ENCODE results near the gene FAM222A.

DNA sequence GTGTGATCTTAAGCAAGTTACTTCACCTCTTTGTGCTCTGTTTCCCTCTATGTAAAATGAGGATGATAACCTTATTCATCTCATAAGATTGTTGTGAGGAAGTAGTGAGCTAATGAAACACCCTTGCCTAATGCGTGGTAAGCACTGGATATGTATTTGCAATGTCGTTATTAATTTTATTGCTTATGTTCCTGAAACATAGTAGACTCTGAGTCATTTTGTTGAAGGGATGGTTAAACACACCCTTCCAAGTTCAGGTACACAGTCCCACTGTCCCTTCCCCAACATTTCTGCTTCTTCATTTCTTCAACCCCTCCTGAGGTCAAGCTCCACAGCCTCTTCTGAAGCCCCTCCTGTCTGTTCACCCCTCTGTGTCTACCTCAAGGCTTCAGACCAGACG, 40.2 kb upstream of the FAM222A start:
- TF ChIP-seq, protein P1, sequence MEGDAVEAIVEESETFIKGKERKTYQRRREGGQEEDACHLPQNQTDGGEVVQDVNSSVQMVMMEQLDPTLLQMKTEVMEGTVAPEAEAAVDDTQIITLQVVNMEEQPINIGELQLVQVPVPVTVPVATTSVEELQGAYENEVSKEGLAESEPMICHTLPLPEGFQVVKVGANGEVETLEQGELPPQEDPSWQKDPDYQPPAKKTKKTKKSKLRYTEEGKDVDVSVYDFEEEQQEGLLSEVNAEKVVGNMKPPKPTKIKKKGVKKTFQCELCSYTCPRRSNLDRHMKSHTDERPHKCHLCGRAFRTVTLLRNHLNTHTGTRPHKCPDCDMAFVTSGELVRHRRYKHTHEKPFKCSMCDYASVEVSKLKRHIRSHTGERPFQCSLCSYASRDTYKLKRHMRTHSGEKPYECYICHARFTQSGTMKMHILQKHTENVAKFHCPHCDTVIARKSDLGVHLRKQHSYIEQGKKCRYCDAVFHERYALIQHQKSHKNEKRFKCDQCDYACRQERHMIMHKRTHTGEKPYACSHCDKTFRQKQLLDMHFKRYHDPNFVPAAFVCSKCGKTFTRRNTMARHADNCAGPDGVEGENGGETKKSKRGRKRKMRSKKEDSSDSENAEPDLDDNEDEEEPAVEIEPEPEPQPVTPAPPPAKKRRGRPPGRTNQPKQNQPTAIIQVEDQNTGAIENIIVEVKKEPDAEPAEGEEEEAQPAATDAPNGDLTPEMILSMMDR (IDR thresholded peaks at IDR 0.05), result no peak
- no peak for TF ChIP-seq POLR2A (IDR thresholded peaks at IDR 0.05)
- TF ChIP-seq EP300 (IDR thresholded peaks at IDR 0.05), result no peak
- TF ChIP-seq POLR2AphosphoS5 (IDR thresholded peaks at IDR 0.05), result no peak

Measured in gastroesophageal sphincter (tissue), 3 donors.